Measurements from ENCODE around the gene ULBP3.
"Not testable (repeated sequence)": the region's sequence is repeated elsewhere in the genome, so short reads cannot be mapped to it uniquely, and the experiment has no call there.

The ULBP3 gene

DNA sequence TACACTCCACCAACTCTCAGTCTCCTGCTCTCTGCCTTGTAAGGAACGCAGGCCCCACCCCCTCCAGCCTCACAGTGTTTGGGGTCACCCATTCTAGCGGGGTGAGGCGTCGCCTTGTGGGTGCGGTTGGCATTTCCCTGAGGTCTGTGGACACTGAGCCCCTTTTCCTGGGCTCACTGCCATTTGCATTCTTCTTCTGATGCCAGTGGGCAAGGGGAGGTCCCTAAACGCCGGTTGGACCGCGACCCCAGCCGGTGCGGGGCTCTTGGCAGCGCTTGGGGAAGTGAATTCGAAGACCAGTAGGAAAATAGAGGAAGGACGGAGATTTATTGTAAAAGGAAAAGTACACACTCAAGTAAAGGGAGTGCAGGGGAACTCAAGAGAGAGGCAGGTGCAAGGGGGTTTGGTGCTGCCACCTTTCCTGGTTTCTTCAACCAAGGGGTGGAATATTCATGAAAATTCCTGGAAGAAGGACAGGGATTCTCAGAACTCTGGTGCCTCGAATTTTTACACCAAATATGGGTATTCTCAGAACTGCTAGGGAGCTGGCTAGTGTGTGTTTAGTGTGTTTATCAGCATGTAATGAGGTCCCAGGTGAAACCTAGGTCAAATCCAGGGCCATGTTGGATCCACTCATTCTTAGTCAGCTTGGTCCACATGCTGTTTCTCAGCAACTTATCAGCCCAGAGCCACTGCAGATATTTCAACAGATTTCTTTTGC, 53.5 kb downstream of the ULBP3 start:
- DNase-seq (ENCODE audit: low spot score) = not testable (repeated sequence)

DNA sequence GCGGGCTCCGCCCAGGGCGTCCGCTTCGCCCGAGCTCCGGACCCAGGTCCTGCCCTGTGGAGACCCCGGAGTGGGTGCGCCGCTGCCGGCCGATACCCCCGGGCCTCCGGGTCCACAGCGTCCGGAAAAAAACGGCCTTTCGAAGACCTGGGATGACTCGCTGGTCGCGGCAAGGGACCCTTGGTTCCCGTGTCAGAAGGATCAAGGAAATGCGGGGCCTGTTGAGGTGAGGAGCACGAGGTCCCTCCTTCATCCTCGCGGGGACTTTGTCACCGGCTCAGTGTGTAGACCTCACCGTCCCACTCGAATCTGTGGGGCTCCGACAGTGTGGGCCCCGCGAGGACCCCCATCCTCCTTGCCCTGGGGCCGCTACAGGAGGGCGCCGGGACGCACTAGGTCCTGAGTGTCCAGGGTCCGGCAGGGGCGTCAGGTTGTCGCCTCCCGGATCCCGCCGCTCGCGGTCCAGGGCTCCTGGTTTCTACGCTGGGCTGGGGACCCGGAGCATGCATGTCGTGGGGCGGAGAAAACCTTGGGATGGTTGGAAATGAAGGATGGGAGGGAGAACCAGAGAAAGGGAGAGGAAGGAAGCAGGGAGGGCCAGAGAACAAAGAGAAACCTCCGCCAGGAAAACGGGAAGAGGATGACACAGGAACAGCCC, 54.2 kb downstream of the ULBP3 start:
- not testable (repeated sequence) for DNase-seq (ENCODE audit: low spot score)

DNA sequence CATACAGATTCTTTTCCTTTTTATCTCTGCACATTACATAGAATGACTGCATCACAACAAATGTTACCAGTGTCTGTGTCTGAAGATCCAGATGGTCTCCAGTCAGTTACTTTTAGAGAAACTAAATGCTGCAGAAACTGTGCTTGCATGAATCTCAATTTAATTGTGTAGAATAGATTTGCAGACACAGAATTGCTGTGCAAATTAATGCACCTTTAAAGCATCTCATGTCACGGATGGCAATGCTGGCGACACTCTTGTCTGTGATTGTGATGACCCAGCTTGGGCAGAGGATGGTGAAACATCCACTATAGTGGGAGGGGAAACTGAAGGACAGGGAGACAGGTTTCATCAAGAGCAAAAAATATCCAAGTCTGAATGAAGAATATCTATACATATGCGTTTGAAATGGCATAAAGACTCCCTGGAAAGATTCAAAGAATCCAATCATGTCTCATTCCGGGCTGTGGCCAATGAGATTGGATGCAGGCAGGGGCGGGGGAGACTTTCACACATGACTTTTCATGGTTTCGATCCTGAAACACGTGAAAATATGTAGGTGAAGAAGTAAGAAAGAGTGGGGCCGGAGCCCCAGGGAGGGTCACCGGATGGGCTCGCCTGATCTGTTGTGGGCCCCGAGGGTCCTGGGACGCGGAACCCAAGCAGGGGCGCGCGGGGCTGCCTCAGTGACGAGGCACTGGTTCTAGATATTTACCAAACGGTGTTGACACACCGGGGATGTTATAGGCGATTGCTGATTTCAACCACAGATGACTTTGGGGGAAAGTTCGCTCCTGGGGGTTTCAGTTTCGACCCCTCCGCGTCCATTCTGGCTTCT, 54.9 kb downstream of the ULBP3 start:
- DNase-seq (ENCODE audit: low spot score) = not testable (repeated sequence)

DNA sequence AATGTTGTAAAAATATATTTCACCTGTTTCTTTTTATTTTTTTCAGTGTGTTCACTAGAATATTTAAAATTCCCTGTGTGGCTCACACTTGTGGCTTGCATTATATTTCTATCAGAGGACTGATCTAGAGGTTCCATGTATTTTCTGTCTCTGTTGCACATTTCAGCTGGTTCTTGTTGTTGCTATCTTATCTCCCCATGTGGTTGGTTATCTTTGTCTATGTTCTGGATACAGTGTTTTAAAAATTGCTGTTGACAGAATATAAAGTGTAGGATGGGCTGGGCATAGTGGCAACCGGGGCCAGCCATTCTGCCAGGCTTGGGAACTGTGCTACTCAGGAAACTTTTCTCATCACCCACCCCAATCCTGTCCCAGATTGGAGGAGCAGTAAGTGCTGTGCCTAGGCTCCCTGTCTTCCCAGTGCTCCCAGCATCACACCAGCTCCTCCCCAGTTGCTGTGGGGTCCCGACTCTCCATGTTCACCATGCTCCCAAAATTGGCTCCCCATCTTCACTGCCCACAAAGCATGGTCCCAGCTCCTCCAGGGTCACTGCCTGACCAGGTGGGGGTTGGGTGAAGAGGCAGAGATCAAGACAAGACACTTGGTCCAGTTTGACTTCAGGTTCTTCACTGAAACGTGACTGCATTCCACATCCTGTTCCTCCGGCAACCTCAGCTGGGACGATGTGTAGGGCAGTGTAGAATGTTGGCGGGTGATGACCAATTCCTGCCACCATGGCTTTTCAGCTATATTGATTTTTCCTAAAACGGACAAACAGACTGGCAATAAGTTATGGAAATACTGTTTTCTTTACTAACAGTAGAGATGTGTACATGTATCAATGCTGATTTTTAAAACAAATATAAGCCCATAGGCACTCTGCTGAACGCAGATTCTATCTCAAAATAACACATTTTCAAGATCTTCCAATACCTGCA, 55.8 kb downstream of the ULBP3 start:
- DNase-seq (ENCODE audit: low spot score) = not testable (repeated sequence)

All from pons (tissue), 1 donor.